OCI-LY3 (cell line): ENCODE data around the gene CCDC68.

Source experiments
- H2AFZ ChIP-seq: fragments of 200-600, 300-600 bp; shearing (Covaris generic); 2 replicates; pipeline ENCODE4 v1.6.0; 2014; ENCODE audit warnings: antibody characterized with exemption, low read depth, low read length
- H3K27ac ChIP-seq: fragments of 200-600, 300-600 bp; sonication (generic); 2 replicates; pipeline ENCODE4 v1.5.1; 2014; ENCODE audit warnings: mild to moderate bottlenecking, low read length, moderate library complexity, mixed read lengths
- H3K27me3 ChIP-seq: fragments of 200-600, 300-600 bp; sonication (generic); 2 replicates; pipeline ENCODE4 v1.6.1; 2014; ENCODE audit warnings: low read depth, low read length, mixed read lengths
- H3K36me3 ChIP-seq: fragments of 200-600, 300-600 bp; sonication (generic); replicated peaks from 2 replicates; pipeline ENCODE3; 2014; ENCODE audit warnings: low read depth, low read length, mixed read lengths
- H3K4me1 ChIP-seq: fragments of 300-600, 200-600 bp; sonication (generic); 2 replicates; pipeline ENCODE4 v1.6.1; 2014; ENCODE audit warnings: low read length, mixed read lengths
- H3K4me2 ChIP-seq: fragments of 200-600, 300-600 bp; sonication (generic); 2 replicates; pipeline ENCODE4 v1.6.1; 2014; ENCODE audit warnings: low read length, mixed read lengths
- H3K4me3 ChIP-seq: fragments of 300-600, 200-600 bp; sonication (generic); 2 replicates; pipeline ENCODE4 v1.5.1; 2014; ENCODE audit warnings: antibody characterized with exemption, mild to moderate bottlenecking, low read length, moderate library complexity
- H3K79me2 ChIP-seq: fragments of 300-600, 200-600 bp; shearing (Covaris generic); 2 replicates; pipeline ENCODE4 v1.6.1; 2014; ENCODE audit warnings: mild to moderate bottlenecking, low read length, mixed read lengths
- H3K9ac ChIP-seq: fragments of 300-600, 200-600 bp; shearing (Covaris generic); 2 replicates; pipeline ENCODE4 v1.6.0; 2014; ENCODE audit warnings: mild to moderate bottlenecking, low read length, moderate library complexity
- H3K9me3 ChIP-seq: fragments of 200-600, 300-600 bp; shearing (Covaris generic); 2 replicates; pipeline ENCODE4 v1.6.1; 2014; ENCODE audit warnings: low read length, mixed read lengths; ENCODE audit not compliant: insufficient read depth
- H4K20me1 ChIP-seq: fragments of 200-600, 300-600 bp; sonication (generic); 2 replicates; pipeline ENCODE4 v1.6.1; 2016; ENCODE audit warnings: low read length, mixed read lengths; ENCODE audit not compliant: insufficient read depth
- CTCF ChIP-seq: fragments of 200-600, 300-600 bp; sonication (generic); IDR thresholded peaks from 2 replicates; pipeline ENCODE4 v1.5.1; 2014; ENCODE audit warnings: antibody characterized with exemption, low read length, low read depth
- EZH2phosphoT487 ChIP-seq: fragments of 200-600 bp; shearing (Covaris generic); IDR thresholded peaks from 2 replicates; pipeline ENCODE4 v1.6.1; 2018; ENCODE audit warnings: antibody characterized with exemption, mixed run types, low read depth

The CCDC68 gene

GRCh38 chr18:54871231-54871630, 88.0 kb downstream of the CCDC68 start:
- TF ChIP-seq CTCF (no peak), EZH2phosphoT487 (no peak)
- Histone ChIP-seq H3K79me2 (no peaks in the 10 kb centered on the region), H3K36me3 (no peaks in the 10 kb centered on the region), H3K4me1 (peaks cover 20% of the 10 kb centered on the region), H2AFZ (no peak overlapping the region), H3K4me3 (no peak overlapping the region), H3K4me2 (no peak overlapping the region), H3K27me3 (peaks cover 18% of the 10 kb centered on the region), H3K27ac (no peak overlapping the region), H4K20me1 (0 out of 2 replicates have a peak, but pooled peaks cover 3% of the 10 kb centered on the region), H3K9me3 (no peaks in the 10 kb centered on the region), H3K9ac (no peak overlapping the region)

GRCh38 chr18:54867131-54867530, 92.1 kb downstream of the CCDC68 start:
- no peaks in the 10 kb centered on the region for H3K9me3 ChIP-seq
- no peaks in the 10 kb centered on the region for H3K36me3 ChIP-seq
- no peaks in the 10 kb centered on the region for H3K79me2 ChIP-seq
- H3K9ac ChIP-seq = no peak overlapping the region
- TF ChIP-seq CTCF (no peak), EZH2phosphoT487 (no peak)
- no peak overlapping the region for H3K4me3 ChIP-seq
- H3K4me1 ChIP-seq = no peaks in the 10 kb centered on the region
- H2AFZ ChIP-seq = no peak overlapping the region
- H4K20me1 ChIP-seq = no peaks in the 10 kb centered on the region
- H3K27me3 ChIP-seq = peaks cover 13% of the 10 kb centered on the region; the same call in 1 of the 2 replicates
- no peak overlapping the region for H3K4me2 ChIP-seq
- H3K27ac ChIP-seq = no peak overlapping the region

- Histone ChIP-seq H3K4me3 (no peak overlapping the region), H3K4me2 (no peak overlapping the region), H3K9ac (no peak overlapping the region), H3K27ac (no peak overlapping the region), H3K9me3 (no peaks in the 10 kb centered on the region), H3K27me3 (peaks cover 3% of the 10 kb centered on the region; the same call in 1 of the 2 replicates), H2AFZ (no peak overlapping the region), H3K79me2 (no peaks in the 10 kb centered on the region), H3K36me3 (no peaks in the 10 kb centered on the region), H4K20me1 (no peaks in the 10 kb centered on the region), H3K4me1 (no peaks in the 10 kb centered on the region)
- TF ChIP-seq CTCF (no peak), EZH2phosphoT487 (no peak)
These were observed 98.3 kb downstream of the CCDC68 start for GRCh38 chr18:54860941-54861340.

GRCh38 chr18:54859667-54860421, 99.4 kb downstream of the CCDC68 start:
- no peaks in the 10 kb centered on the region for H3K4me1 ChIP-seq
- no peaks in the 10 kb centered on the region for H3K79me2 ChIP-seq
- H3K4me3 ChIP-seq = no peak overlapping the region
- no peak overlapping the region for H3K9ac ChIP-seq
- no peaks in the 10 kb centered on the region for H3K36me3 ChIP-seq
- peaks cover 3% of the 10 kb centered on the region; the same call in 1 of the 2 replicates for H3K27me3 ChIP-seq
- no peak overlapping the region for H3K4me2 ChIP-seq
- no peaks in the 10 kb centered on the region for H3K9me3 ChIP-seq
- no peak for TF ChIP-seq CTCF
- TF ChIP-seq EZH2phosphoT487 = no peak
- no peak overlapping the region for H2AFZ ChIP-seq
- H4K20me1 ChIP-seq = no peaks in the 10 kb centered on the region
- no peak overlapping the region for H3K27ac ChIP-seq
